Endothelial cell of umbilical vein (primary cell): ENCODE results near the gene LNPEP.

Experiments used
- EZH2 ChIP-seq: IDR thresholded peaks from 2 replicates; pipeline ENCODE4 v1.6.1; 2012; ENCODE audit warnings: borderline replicate concordance, low read depth, mild to moderate bottlenecking, moderate library complexity, low read length, inconsistent platforms; ENCODE audit not compliant: severe bottlenecking
- FOS ChIP-seq: IDR thresholded peaks from 2 replicates; pipeline ENCODE4 v1.6.1; 2011; ENCODE audit warnings: mild to moderate bottlenecking, low read length, moderate library complexity, borderline replicate concordance; ENCODE audit not compliant: insufficient read depth
- GATA2 ChIP-seq: IDR thresholded peaks from 2 replicates; pipeline ENCODE4 v1.7.0; 2011; ENCODE audit warnings: low read depth, mild to moderate bottlenecking, moderate library complexity, mixed read lengths, low read length; ENCODE audit not compliant: insufficient read length, insufficient read depth
- JUN ChIP-seq: IDR thresholded peaks from 2 replicates; pipeline ENCODE4 v1.6.1; 2011; ENCODE audit warnings: borderline replicate concordance, low read depth; ENCODE audit not compliant: insufficient read length, insufficient read depth
- MYC ChIP-seq: IDR thresholded peaks from one replicate; pipeline ENCODE4 v1.6.1; 2011; ENCODE audit warnings: mild to moderate bottlenecking, low read depth, low read length
- POLR2A ChIP-seq: IDR thresholded peaks from 2 replicates; pipeline ENCODE4 v1.6.1; 2012; ENCODE audit warnings: low read depth, mild to moderate bottlenecking, control low read depth, low read length
- POLR2AphosphoS5 ChIP-seq: IDR thresholded peaks from 2 replicates; pipeline ENCODE4 v1.6.1; 2012; ENCODE audit warnings: low read depth, mild to moderate bottlenecking, control low read depth, low read length, moderate library complexity; ENCODE audit not compliant: insufficient read depth
- TF ChIP-seq, protein P1 (sequence below), 2 donors: IDR thresholded peaks; 1 replicate in 1 of 2; 2 replicates in 1 of 2; pipeline ENCODE4 v1.5.1; 2011; ENCODE audit warnings: low read length in 2 of 2, mild to moderate bottlenecking in 2 of 2, moderate library complexity in 2 of 2, control low read depth in 1 of 2, inconsistent platforms in 1 of 2, low read depth in 1 of 2; ENCODE audit not compliant: insufficient read depth in 1 of 2; ENCODE audit errors: extremely low read depth in 1 of 2
- TF ChIP-seq, protein P2 (sequence below): IDR thresholded peaks from 2 replicates; pipeline ENCODE4 v1.6.1; 2011; ENCODE audit not compliant: insufficient read depth, insufficient read length

DNA sequence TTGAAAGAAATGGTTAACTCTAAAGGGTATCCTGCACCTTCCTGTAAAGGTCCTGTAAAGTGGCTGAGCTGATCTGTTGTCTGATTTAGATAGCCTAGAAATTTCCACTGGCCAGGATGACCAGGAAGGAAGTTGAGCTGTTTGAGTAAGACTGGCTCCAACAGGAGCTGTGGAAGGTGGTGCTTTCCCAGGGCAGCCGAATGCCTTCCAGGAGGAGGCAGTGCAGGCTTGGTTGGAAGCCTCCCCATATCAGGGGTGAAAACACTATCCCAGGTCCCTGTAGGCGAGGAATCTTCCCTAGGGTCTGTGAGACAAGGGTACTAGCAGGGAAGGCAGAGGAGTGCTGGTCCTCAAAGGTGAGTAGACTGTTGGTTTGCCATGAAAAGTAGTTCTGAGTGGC lies 108.2 kb downstream of the LNPEP start:
- TF ChIP-seq, protein P1, sequence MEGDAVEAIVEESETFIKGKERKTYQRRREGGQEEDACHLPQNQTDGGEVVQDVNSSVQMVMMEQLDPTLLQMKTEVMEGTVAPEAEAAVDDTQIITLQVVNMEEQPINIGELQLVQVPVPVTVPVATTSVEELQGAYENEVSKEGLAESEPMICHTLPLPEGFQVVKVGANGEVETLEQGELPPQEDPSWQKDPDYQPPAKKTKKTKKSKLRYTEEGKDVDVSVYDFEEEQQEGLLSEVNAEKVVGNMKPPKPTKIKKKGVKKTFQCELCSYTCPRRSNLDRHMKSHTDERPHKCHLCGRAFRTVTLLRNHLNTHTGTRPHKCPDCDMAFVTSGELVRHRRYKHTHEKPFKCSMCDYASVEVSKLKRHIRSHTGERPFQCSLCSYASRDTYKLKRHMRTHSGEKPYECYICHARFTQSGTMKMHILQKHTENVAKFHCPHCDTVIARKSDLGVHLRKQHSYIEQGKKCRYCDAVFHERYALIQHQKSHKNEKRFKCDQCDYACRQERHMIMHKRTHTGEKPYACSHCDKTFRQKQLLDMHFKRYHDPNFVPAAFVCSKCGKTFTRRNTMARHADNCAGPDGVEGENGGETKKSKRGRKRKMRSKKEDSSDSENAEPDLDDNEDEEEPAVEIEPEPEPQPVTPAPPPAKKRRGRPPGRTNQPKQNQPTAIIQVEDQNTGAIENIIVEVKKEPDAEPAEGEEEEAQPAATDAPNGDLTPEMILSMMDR (IDR thresholded peaks at IDR 0.05; ENCODE audit: extremely low read depth in 1 of 2, insufficient read depth in 1 of 2, low read depth in 1 of 2, low read length in 2 of 2): peak; percentile 28 to 55
- TF ChIP-seq POLR2A: no peak
- TF ChIP-seq POLR2AphosphoS5: no peak
- TF ChIP-seq EZH2: no peak
- no peak for TF ChIP-seq MYC
- TF ChIP-seq JUN: no peak
- TF ChIP-seq, protein P2, sequence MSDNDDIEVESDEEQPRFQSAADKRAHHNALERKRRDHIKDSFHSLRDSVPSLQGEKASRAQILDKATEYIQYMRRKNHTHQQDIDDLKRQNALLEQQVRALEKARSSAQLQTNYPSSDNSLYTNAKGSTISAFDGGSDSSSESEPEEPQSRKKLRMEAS: no peak
- TF ChIP-seq FOS: no peak
- no peak for TF ChIP-seq GATA2
